ENCODE results near the gene AMN. TPM values are rescaled to one million over a fixed set of nuclear protein-coding genes. Genes with fewer than 3 reads are reported as not detected.

AMN gene
- total and polyA plus RNA-seq, 2 donors (not counting 1 experiment from before 2014, with no cell fraction given): 11.5 to 15.0 TPM

GRCh38 chr14:102901633-102902032 lies 20.8 kb upstream of the AMN start:
- H3K9ac ChIP-seq (ENCODE audit: low read length): peak overlapping the region; percentile 52
- ChIA-PET POLR2A (interaction anchor here (0.9 to 2.2 kb wide), 4 partner anchors 15 to 133 kb away, joined by 3 to 13 read pairs (median 5); no protein-coding TSS in a partner anchor), CTCF (interaction anchor here (0.6 to 2.1 kb wide), 9 partner anchors 12 to 366 kb away, joined by 3 to 20 read pairs (median 5); no protein-coding TSS in a partner anchor)
- WGBS (ENCODE audit: insufficient coverage): 0% methylated on average over 3 of the region's 4 CpGs
- no peaks in the 10 kb centered on the region for H3K9me3 Mint-ChIP-seq (ENCODE audit: insufficient read depth)
- H3K36me3 ChIP-seq (replicated peaks in 1 of 2; ENCODE audit: control extremely low read depth in 1 of 2, control insufficient read depth in 1 of 2, extremely low read depth in 1 of 2, insufficient read depth in 2 of 2, low read length in 1 of 2): peaks cover 0 to 53% of the 10 kb centered on the region in 2 experiments
- peak; percentile 88 for DNase-seq
- peaks cover 61% of the 10 kb centered on the region for H3K4me1 Mint-ChIP-seq
- H3K79me2 ChIP-seq (ENCODE audit: control insufficient read depth, insufficient read depth, low read length): peaks cover 32% of the 10 kb centered on the region
- H3K27ac Mint-ChIP-seq: peak overlapping the region; percentile 98
- peak; percentile 77 for ATAC-seq (ENCODE audit: low read depth)
- H3K4me3 ChIP-seq (ENCODE audit: control extremely low read depth in 1 of 5, extremely low read depth in 1 of 5, insufficient read depth in 1 of 5, low read depth in 2 of 5, low read length in 4 of 5): peak overlapping the region in 4 of 5 experiments; percentile 15 to 45 (median 30)
- no peak for TF ChIP-seq CTCF (IDR thresholded peaks at IDR 0.05)
- TF ChIP-seq EZH2 (IDR thresholded peaks at IDR 0.05; ENCODE audit: borderline replicate concordance, insufficient read depth, low read depth, low read length, poor library complexity, severe bottlenecking): no peak
- no peaks in the 10 kb centered on the region for H3K27me3 Mint-ChIP-seq
- no peaks in the 10 kb centered on the region for H3K27me3 ChIP-seq (replicated peaks in 1 of 4; ENCODE audit: control extremely low read depth in 1 of 4, control insufficient read depth in 3 of 4, insufficient read depth in 4 of 4, low read length in 3 of 4)
- peaks cover 62 to 73% of the 10 kb centered on the region in 2 donors for H3K4me1 ChIP-seq (ENCODE audit: control insufficient read depth in 2 of 2, insufficient read depth in 2 of 2, low read length in 2 of 2)
- H3K4me2 ChIP-seq (replicated peaks; ENCODE audit: low read depth, low read length, poor library complexity, severe bottlenecking): peak overlapping the region; percentile 76
- peak overlapping the region; percentile 50 for H2AFZ ChIP-seq (ENCODE audit: insufficient read depth, low read depth, low read length, poor library complexity, severe bottlenecking)
- peak overlapping the region; percentile 85 for H3K4me3 Mint-ChIP-seq
- intact Hi-C loops (cut with micrococcal nuclease): loop anchor here (1.0 kb wide), 3 partner anchors 16 to 126 kb away; no protein-coding TSS in a partner anchor
- H4K20me1 ChIP-seq (ENCODE audit: control insufficient read depth, insufficient read depth, low read length, poor library complexity, severe bottlenecking): no peaks in the 10 kb centered on the region
- H3K9me3 ChIP-seq (ENCODE audit: control extremely low read depth in 1 of 3, control insufficient read depth in 2 of 3, insufficient read depth in 1 of 3, low read length in 2 of 3): peaks cover 0 to 3% (median 0%) of the 10 kb centered on the region in 3 donors
- peak overlapping the region; percentile 91 to 93 for H3K27ac ChIP-seq (ENCODE audit: low read length in 2 of 2)

GRCh38 chr14:102902086-102902485 lies 20.4 kb upstream of the AMN start:
- ATAC-seq (ENCODE audit: low read depth) (no peak), DNase-seq (no peak)
- Histone ChIP-seq H3K4me1 (ENCODE audit: control insufficient read depth in 2 of 2, insufficient read depth in 2 of 2, low read length in 2 of 2) (peaks cover 67 to 77% of the 10 kb centered on the region in 2 donors), H3K27ac (ENCODE audit: low read length in 2 of 2) (peak overlapping the region; percentile 91 to 93), H3K27me3 (replicated peaks in 1 of 4; ENCODE audit: control extremely low read depth in 1 of 4, control insufficient read depth in 3 of 4, insufficient read depth in 4 of 4, low read length in 3 of 4) (no peaks in the 10 kb centered on the region), H3K9ac (ENCODE audit: low read length) (peak overlapping the region; percentile 52), H3K36me3 (replicated peaks in 1 of 2; ENCODE audit: control extremely low read depth in 1 of 2, control insufficient read depth in 1 of 2, extremely low read depth in 1 of 2, insufficient read depth in 2 of 2, low read length in 1 of 2) (peaks cover 0 to 57% of the 10 kb centered on the region in 2 experiments), H3K79me2 (ENCODE audit: control insufficient read depth, insufficient read depth, low read length) (peaks cover 34% of the 10 kb centered on the region), H3K4me3 (ENCODE audit: control extremely low read depth in 1 of 5, extremely low read depth in 1 of 5, insufficient read depth in 1 of 5, low read depth in 2 of 5, low read length in 4 of 5) (peak overlapping the region in 4 of 5 experiments; percentile 7 to 40 (median 18)), H3K9me3 (ENCODE audit: control extremely low read depth in 1 of 3, control insufficient read depth in 2 of 3, insufficient read depth in 1 of 3, low read length in 2 of 3) (peaks cover 0 to 3% (median 0%) of the 10 kb centered on the region in 3 donors), H2AFZ (ENCODE audit: insufficient read depth, low read depth, low read length, poor library complexity, severe bottlenecking) (no peak overlapping the region), H3K4me2 (replicated peaks; ENCODE audit: low read depth, low read length, poor library complexity, severe bottlenecking) (peak overlapping the region; percentile 76), H4K20me1 (ENCODE audit: control insufficient read depth, insufficient read depth, low read length, poor library complexity, severe bottlenecking) (no peaks in the 10 kb centered on the region)
- ChIA-PET CTCF (interaction anchor here (0.7 to 2.1 kb wide), 6 partner anchors 12 to 207 kb away, joined by 4 to 20 read pairs (median 8); no protein-coding TSS in a partner anchor), POLR2A (interaction anchor here (0.9 to 2.2 kb wide), 3 partner anchors 15 to 134 kb away, joined by 4 to 13 read pairs (median 6); no protein-coding TSS in a partner anchor)
- Mint-ChIP-seq H3K9me3 (ENCODE audit: insufficient read depth) (no peaks in the 10 kb centered on the region), H3K27me3 (no peaks in the 10 kb centered on the region), H3K4me3 (peak overlapping the region; percentile 85), H3K4me1 (peaks cover 61% of the 10 kb centered on the region), H3K27ac (peak overlapping the region; percentile 98)
- TF ChIP-seq CTCF (IDR thresholded peaks at IDR 0.05) (no peak), EZH2 (IDR thresholded peaks at IDR 0.05; ENCODE audit: borderline replicate concordance, insufficient read depth, low read depth, low read length, poor library complexity, severe bottlenecking) (no peak)
- intact Hi-C loops (cut with micrococcal nuclease): no loop called here
- WGBS (ENCODE audit: insufficient coverage): 11% methylated on average over 7 of the region's 7 CpGs
